Caki2 (cell line): ENCODE measurements around the gene OVOL1. TPM values are rescaled to one million over a fixed set of nuclear protein-coding genes. Genes with fewer than 3 reads are reported as not detected.

Experiments
- DNase-seq: peaks from one replicate; pipeline ENCODE4 v3.0.0-alpha.2; 2015; ENCODE audit warnings: low read depth
- in situ Hi-C: cut with HindIII; loops from 2 replicates; pipeline ENCODE4 v1.10.0; 2016; ENCODE audit warnings: low sequenced_read_pairs, low pct_unique_long_range_greater_than_20kb, mixed read lengths
- total RNA-seq: library from RNA; depleted of rRNA; stranded (reverse); fragments of >200 nt; shearing (Covaris generic); gene quantifications from 2 replicates; pipeline ENCODE4 v1.2.3, GENCODE V29; 2014; ENCODE audit warnings: low replicate concordance

Gene OVOL1
- total RNA-seq, 1 experiment from 2014 or later: not detected

- no peak for DNase-seq
- in situ Hi-C loops: no loop called here
Measured at GRCh38 chr11:65789230-65790103, 2.6 kb downstream of the OVOL1 start.

GRCh38 chr11:65790104-65790901 lies 3.4 kb downstream of the OVOL1 start:
- in situ Hi-C loops: no loop called here

GRCh38 chr11:65790902-65791650 lies 4.2 kb downstream of the OVOL1 start:
- in situ Hi-C loops: no loop called here

More at GRCh38 chr11:65790104-65790901, 3.4 kb downstream of the OVOL1 start:
- DNase-seq: no peak

GRCh38 chr11:65791719-65792213 lies 4.9 kb downstream of the OVOL1 start:
- in situ Hi-C loops: no loop called here
- DNase-seq: no peak

More at GRCh38 chr11:65790902-65791650, 4.2 kb downstream of the OVOL1 start:
- no peak for DNase-seq

GRCh38 chr11:65792456-65792855 lies 5.6 kb downstream of the OVOL1 start:
- in situ Hi-C loops: no loop called here
- no peak for DNase-seq

GRCh38 chr11:65793144-65793581 lies 6.3 kb downstream of the OVOL1 start:
- in situ Hi-C loops: no loop called here
- no peak for DNase-seq

GRCh38 chr11:65793625-65794400 lies 7.0 kb downstream of the OVOL1 start:
- in situ Hi-C loops: no loop called here

GRCh38 chr11:65794570-65795510 lies 8.0 kb downstream of the OVOL1 start:
- in situ Hi-C loops: no loop called here
- no peak for DNase-seq

More at GRCh38 chr11:65793625-65794400, 7.0 kb downstream of the OVOL1 start:
- no peak for DNase-seq

GRCh38 chr11:65796726-65797601 lies 10.1 kb downstream of the OVOL1 start:
- in situ Hi-C loops: no loop called here
- no peak for DNase-seq

GRCh38 chr11:65797711-65798110 lies 10.8 kb downstream of the OVOL1 start:
- in situ Hi-C loops: no loop called here
- DNase-seq: no peak

GRCh38 chr11:65798882-65799281 lies 12.0 kb downstream of the OVOL1 start:
- in situ Hi-C loops: no loop called here

GRCh38 chr11:65801153-65801987 lies 14.5 kb downstream of the OVOL1 start:
- in situ Hi-C loops: no loop called here
- DNase-seq: no peak

More at GRCh38 chr11:65798882-65799281, 12.0 kb downstream of the OVOL1 start:
- no peak for DNase-seq

- DNase-seq: no peak
- in situ Hi-C loops: no loop called here
Measured at GRCh38 chr11:65802841-65803240, 16.0 kb downstream of the OVOL1 start.

GRCh38 chr11:65803797-65804492 lies 17.1 kb downstream of the OVOL1 start:
- in situ Hi-C loops: no loop called here
- DNase-seq: no peak
